Colonic mucosa (tissue), 4 donors: Measurements from ENCODE around the gene ADSS1. TPM values are rescaled to one million over a fixed set of nuclear protein-coding genes. Genes with fewer than 3 reads are reported as not detected.
"Not testable (repeated sequence)": the region's sequence is repeated elsewhere in the genome, so short reads cannot be mapped to it uniquely, and the experiment has no call there.

ENCODE experiments used
- DNase-seq: peaks from one replicate; pipeline ENCODE4 v3.0.0-alpha.2; 2020
- H3K27ac ChIP-seq: fragments of 200-600 bp; one replicate; pipeline ENCODE4 v1.8.0; 2021
- H3K27me3 ChIP-seq: fragments of 200-600 bp; one replicate; pipeline ENCODE4 v1.8.0; 2021
- H3K36me3 ChIP-seq: fragments of 200-600 bp; one replicate; pipeline ENCODE4 v1.8.0; 2021
- H3K4me1 ChIP-seq: fragments of 200-600 bp; one replicate; pipeline ENCODE4 v1.8.0; 2021; ENCODE audit warnings: mild to moderate bottlenecking
- H3K4me3 ChIP-seq: fragments of 200-600 bp; one replicate; pipeline ENCODE4 v1.8.0; 2021
- H3K9ac ChIP-seq, 2 donors: one replicate each; pipeline ENCODE4 v1.7.0; 2013; ENCODE audit warnings: control low read depth in 2 of 2, low read depth in 2 of 2, low read length in 2 of 2
- H3K9me3 ChIP-seq: fragments of 200-600 bp; one replicate; pipeline ENCODE4 v1.8.0; 2021
- CTCF ChIP-seq: fragments of 200-600 bp; IDR thresholded peaks from one replicate; pipeline ENCODE4 v1.8.0; 2022; ENCODE audit warnings: antibody characterized with exemption, mild to moderate bottlenecking
- intact Hi-C: fragments of 100-400 bp; cut with DNase I; formaldehyde crosslinking; loops from one replicate; pipeline ENCODE4 v1.14.1; 2022
- total RNA-seq, 2 donors: library from RNA; stranded (reverse); fragmentation: NEBNext Ultra II Directional in 1 of 2; extraction: Animal tissue kit (Norgen Biotek cat#: 25700) in 1 of 2; gene quantifications; one replicate each; pipeline ENCODE4 v1.2.1, GENCODE V29; 2021
- donor health status: healthy.
- donor health status: DM: no; HTN: no; CAD: no.
- donor health status: DM: no; HTN: no; CAD: no.

Gene ADSS1
- total RNA-seq, 2 donors from 2014 or later: 3.5 to 4.0 TPM

GRCh38 chr14:104724981-104725771 lies 1.1 kb downstream of the ADSS1 start:
- no peaks in the 10 kb centered on the region for H3K36me3 ChIP-seq
- no peak for DNase-seq
- H3K27me3 ChIP-seq: no peaks in the 10 kb centered on the region
- no peaks in the 10 kb centered on the region for H3K9me3 ChIP-seq
- H3K4me1 ChIP-seq: peaks cover 7% of the 10 kb centered on the region
- intact Hi-C loops: no loop called here
- peak overlapping the region; percentile 51 to 63 for H3K9ac ChIP-seq
- no peak overlapping the region for H3K27ac ChIP-seq
- H3K4me3 ChIP-seq: peak overlapping the region; percentile 67
- TF ChIP-seq CTCF: no peak

- Histone ChIP-seq H3K4me1 (peaks cover 7% of the 10 kb centered on the region), H3K9me3 (no peaks in the 10 kb centered on the region), H3K27ac (no peak overlapping the region), H3K9ac (no peak overlapping the region), H3K27me3 (no peaks in the 10 kb centered on the region), H3K4me3 (no peak overlapping the region), H3K36me3 (no peaks in the 10 kb centered on the region)
- intact Hi-C loops: no loop called here
- DNase-seq: no peak
- no peak for TF ChIP-seq CTCF
These were observed 1.9 kb downstream of the ADSS1 start for GRCh38 chr14:104725772-104726548.

- TF ChIP-seq CTCF: no peak
- Histone ChIP-seq H3K9ac (no peak overlapping the region), H3K4me1 (peaks cover 7% of the 10 kb centered on the region), H3K27me3 (no peaks in the 10 kb centered on the region), H3K4me3 (no peak overlapping the region), H3K9me3 (no peaks in the 10 kb centered on the region), H3K27ac (no peak overlapping the region), H3K36me3 (no peaks in the 10 kb centered on the region)
- intact Hi-C loops: no loop called here
- DNase-seq: no peak
These were observed 2.8 kb downstream of the ADSS1 start for GRCh38 chr14:104726600-104727451.

- H3K4me1 ChIP-seq: peaks cover 6% of the 10 kb centered on the region
- H3K27ac ChIP-seq: no peak overlapping the region
- no peak for DNase-seq
- no peak overlapping the region for H3K9ac ChIP-seq
- no peak overlapping the region for H3K4me3 ChIP-seq
- no peaks in the 10 kb centered on the region for H3K27me3 ChIP-seq
- no peaks in the 10 kb centered on the region for H3K36me3 ChIP-seq
- TF ChIP-seq CTCF: no peak
- intact Hi-C loops: no loop called here
- H3K9me3 ChIP-seq: no peaks in the 10 kb centered on the region
These were observed 4.6 kb downstream of the ADSS1 start for GRCh38 chr14:104728631-104729030.

- H3K36me3 ChIP-seq, H3K27me3 ChIP-seq, intact Hi-C loops: not testable (repeated sequence)
These were observed 5.3 kb downstream of the ADSS1 start for GRCh38 chr14:104729176-104729834.

More at GRCh38 chr14:104729176-104729834, 5.3 kb downstream of the ADSS1 start:
- H3K9ac ChIP-seq, DNase-seq, H3K4me1 ChIP-seq, H3K9me3 ChIP-seq, H3K27ac ChIP-seq, H3K4me3 ChIP-seq: not testable (repeated sequence)
